ENCODE data around the gene PRMT2.

PRMT2 gene

GRCh38 chr21:46635324-46636180, at the start of gene PRMT2:
TSS of gene PRMT2 (plus strand) at chr21:46635674. CDS start at chr21:46636952, 1,278 bp downstream.
- DNase-seq = peak; percentile 63 to 87

- DNase-seq = no peak
Measured at GRCh38 chr21:46594276-46594675, 41.2 kb upstream of the PRMT2 start.

GRCh38 chr21:46596201-46596600, 39.3 kb upstream of the PRMT2 start:
- DNase-seq = no peak

- no peak for DNase-seq
Measured at GRCh38 chr21:46597031-46597430, 38.4 kb upstream of the PRMT2 start.

GRCh38 chr21:46597896-46598343, 37.6 kb upstream of the PRMT2 start:
- DNase-seq = no peak

GRCh38 chr21:46598581-46599572, 36.6 kb upstream of the PRMT2 start:
- peak in 1 of 2 experiments; percentile 20 for DNase-seq

- DNase-seq = no peak
Measured at GRCh38 chr21:46600305-46600704, 35.2 kb upstream of the PRMT2 start.

- DNase-seq = no peak
Measured at GRCh38 chr21:46600978-46601377, 34.5 kb upstream of the PRMT2 start.

GRCh38 chr21:46603228-46603627, 32.2 kb upstream of the PRMT2 start:
- no peak for DNase-seq

- no peak for DNase-seq
Measured at GRCh38 chr21:46604329-46604974, 31.0 kb upstream of the PRMT2 start.

- DNase-seq = no peak
Measured at GRCh38 chr21:46604975-46605766, 30.3 kb upstream of the PRMT2 start, which contains the start of gene S100B. TSS of gene S100B (minus strand) at chr21:46605082. CDS start at chr21:46602415, 2,667 bp downstream.

GRCh38 chr21:46605767-46606426, 29.6 kb upstream of the PRMT2 start:
- no peak for DNase-seq

GRCh38 chr21:46606427-46606813, 29.1 kb upstream of the PRMT2 start:
- DNase-seq = no peak

- no peak for DNase-seq
Measured at GRCh38 chr21:46607636-46608035, 27.8 kb upstream of the PRMT2 start.

- DNase-seq = no peak
Measured at GRCh38 chr21:46608672-46609111, 26.8 kb upstream of the PRMT2 start.

- no peak for DNase-seq
Measured at GRCh38 chr21:46610018-46610701, 25.3 kb upstream of the PRMT2 start.

GRCh38 chr21:46613391-46613790, 22.1 kb upstream of the PRMT2 start:
- DNase-seq = no peak

GRCh38 chr21:46616050-46616449, 19.4 kb upstream of the PRMT2 start:
- no peak for DNase-seq

- DNase-seq = no peak
Measured at GRCh38 chr21:46616656-46617055, 18.8 kb upstream of the PRMT2 start.

- DNase-seq = no peak
Measured at GRCh38 chr21:46617267-46618051, 18.0 kb upstream of the PRMT2 start.
